Esophagus muscularis mucosa (tissue), 4 donors: Measurements from ENCODE around the gene BTBD9. TPM values are rescaled to one million over a fixed set of nuclear protein-coding genes. Genes with fewer than 3 reads are reported as not detected.
"Not testable (repeated sequence)": the region's sequence is repeated elsewhere in the genome, so short reads cannot be mapped to it uniquely, and the experiment has no call there.

ENCODE experiments used
- DNase-seq: peaks from one replicate; pipeline ENCODE4 v3.0.0-alpha.2; 2017; ENCODE audit errors: extremely low spot score
- H3K27ac ChIP-seq, 4 donors: fragments of 200-600 bp; sonication (generic); replicated peaks in 1 of 4; 1 replicate in 3 of 4; 2 replicates in 1 of 4; pipeline ENCODE4 v1.5.1; 2016 to 2019; ENCODE audit warnings: mild to moderate bottlenecking in 1 of 4
- H3K27me3 ChIP-seq, 4 donors: fragments of 200-600 bp; sonication (generic); one replicate each; pipeline versions ENCODE4 v1.5.1 to v1.6.0; 2016 to 2019
- H3K36me3 ChIP-seq, 4 donors: fragments of 200-600 bp; sonication (generic); one replicate each; pipeline ENCODE4 v1.5.1; 2016 to 2019
- H3K4me1 ChIP-seq, 4 donors: fragments of 200-600 bp; sonication (generic); one replicate each; pipeline ENCODE4 v1.5.1; 2016 to 2019
- H3K4me3 ChIP-seq, 4 donors: fragments of 200-600 bp; sonication (generic); 1 replicate in 2 of 4; 2 replicates in 2 of 4; pipeline ENCODE4 v1.5.1; 2016 to 2019; ENCODE audit warnings: mild to moderate bottlenecking in 4 of 4, moderate library complexity in 1 of 4
- H3K9me3 ChIP-seq, 4 donors: fragments of 200-600 bp; sonication (generic); 1 replicate in 3 of 4; 2 replicates in 1 of 4; pipeline ENCODE4 v1.5.1; 2016 to 2019
- CTCF ChIP-seq, 3 experiments: fragments of 200-600 bp in 2 of 3; fragments of 450-650 bp in 1 of 3; sonication (generic) in 2 of 3; IDR thresholded peaks; one replicate each; pipeline ENCODE4 v1.5.1; 2017 to 2019; ENCODE audit warnings: antibody characterized with exemption in 3 of 3, mild to moderate bottlenecking in 2 of 3, moderate library complexity in 1 of 3
- EP300 ChIP-seq: sonication (generic); formaldehyde crosslinking; IDR thresholded peaks from one replicate; pipeline ENCODE4 v1.6.1; 2017; ENCODE audit warnings: antibody characterized with exemption
- POLR2A ChIP-seq: fragments of 450-650 bp; IDR thresholded peaks from one replicate; pipeline ENCODE4 v1.6.1; 2017; ENCODE audit warnings: antibody characterized with exemption, moderate library complexity, mild to moderate bottlenecking, low read depth
- POLR2AphosphoS5 ChIP-seq, 2 donors: sonication (generic); formaldehyde crosslinking; IDR thresholded peaks; one replicate each; pipeline ENCODE4 v1.6.1; 2017; ENCODE audit warnings: antibody characterized with exemption in 2 of 2
- WGBS: methylation state at CpG from one replicate; pipeline ENCODE4 v1.1.5; 2018; 5-methylcytosine and 5-hydroxymethylcytosine counted together
- intact Hi-C: fragments of 100-400 bp; cut with DNase I; formaldehyde crosslinking; loops from one replicate; pipeline ENCODE4 v1.15.1; 2023
- total RNA-seq, 4 donors: library from RNA; depleted of rRNA; stranded (reverse); fragments of >200 nt; gene quantifications; one replicate each; pipeline versions ENCODE4 v1.1.0 to v1.2.1, GENCODE V29; 2016

The BTBD9 gene
- total RNA-seq, 4 donors from 2014 or later = 9.4 to 14.1 (median 11.2) TPM

GRCh38 chr6:38429546-38429945, 210.2 kb downstream of the BTBD9 start:
- no peak overlapping the region for H3K27ac ChIP-seq
- H3K36me3 ChIP-seq = no peaks in the 10 kb centered on the region
- no peaks in the 10 kb centered on the region for H3K4me1 ChIP-seq
- no peak overlapping the region for H3K4me3 ChIP-seq
- TF ChIP-seq POLR2A (no peak), POLR2AphosphoS5 (IDR thresholded peaks at IDR 0.05) (no peak), CTCF (IDR thresholded peaks at IDR 0.05) (no peak), EP300 (no peak)
- intact Hi-C loops = no loop called here
- WGBS = 94% methylated on average over 3 of the region's 3 CpGs
- H3K27me3 ChIP-seq = no peaks in the 10 kb centered on the region
- no peaks in the 10 kb centered on the region for H3K9me3 ChIP-seq
- DNase-seq = no peak

GRCh38 chr6:38427492-38428210, 212.1 kb downstream of the BTBD9 start:
- H3K27ac ChIP-seq = no peak overlapping the region
- intact Hi-C loops = no loop called here
- H3K36me3 ChIP-seq = no peaks in the 10 kb centered on the region
- no peak overlapping the region for H3K4me3 ChIP-seq
- H3K4me1 ChIP-seq = no peaks in the 10 kb centered on the region
- DNase-seq = no peak
- H3K9me3 ChIP-seq = no peaks in the 10 kb centered on the region
- 74% methylated on average over 2 of the region's 2 CpGs for WGBS
- H3K27me3 ChIP-seq = no peaks in the 10 kb centered on the region
- TF ChIP-seq EP300 = no peak
- TF ChIP-seq CTCF (IDR thresholded peaks at IDR 0.05) = no peak
- TF ChIP-seq POLR2A = no peak
- no peak for TF ChIP-seq POLR2AphosphoS5 (IDR thresholded peaks at IDR 0.05)

- WGBS = 91% methylated on average over 11 of the region's 11 CpGs
- H3K9me3 ChIP-seq, H3K4me3 ChIP-seq, H3K27me3 ChIP-seq, H3K36me3 ChIP-seq, DNase-seq, H3K4me1 ChIP-seq, intact Hi-C loops, H3K27ac ChIP-seq: not testable (repeated sequence)
These were observed 213.8 kb downstream of the BTBD9 start for GRCh38 chr6:38425788-38426488.

GRCh38 chr6:38423746-38424145, 216.0 kb downstream of the BTBD9 start:
- intact Hi-C loops = no loop called here
- no peak for TF ChIP-seq POLR2AphosphoS5 (IDR thresholded peaks at IDR 0.05)
- DNase-seq = no peak

GRCh38 chr6:38420207-38420606, 219.5 kb downstream of the BTBD9 start:
- intact Hi-C loops = no loop called here
- no peak for DNase-seq
- WGBS = 97% methylated on average over 2 of the region's 2 CpGs
- Histone ChIP-seq H3K4me3 (no peak overlapping the region), H3K36me3 (no peaks in the 10 kb centered on the region), H3K27ac (no peak overlapping the region), H3K9me3 (no peaks in the 10 kb centered on the region), H3K27me3 (no peaks in the 10 kb centered on the region), H3K4me1 (no peaks in the 10 kb centered on the region)
- TF ChIP-seq POLR2AphosphoS5 (IDR thresholded peaks at IDR 0.05) = no peak
- no peak for TF ChIP-seq CTCF (IDR thresholded peaks at IDR 0.05)
- TF ChIP-seq POLR2A = no peak
- TF ChIP-seq EP300 = no peak

More at GRCh38 chr6:38423746-38424145, 216.0 kb downstream of the BTBD9 start:
- Histone ChIP-seq H3K36me3 (no peaks in the 10 kb centered on the region), H3K4me1 (no peaks in the 10 kb centered on the region), H3K4me3 (no peak overlapping the region), H3K27me3 (no peaks in the 10 kb centered on the region), H3K9me3 (no peaks in the 10 kb centered on the region), H3K27ac (no peak overlapping the region)
- 87% methylated on average over 4 of the region's 4 CpGs for WGBS
